Vagina (tissue), 2 donors: Measurements from ENCODE around the gene ARHGEF16. TPM values are rescaled to one million over a fixed set of nuclear protein-coding genes. Genes with fewer than 3 reads are reported as not detected.

Experiments
- DNase-seq, 2 donors: peaks; one replicate each; pipeline ENCODE4 v3.0.0-alpha.2; 2017; ENCODE audit errors: extremely low spot score in 2 of 2
- H3K27ac ChIP-seq: fragments of 200-600 bp; sonication (generic); one replicate; pipeline ENCODE4 v1.5.1; 2019
- H3K27me3 ChIP-seq: fragments of 200-600 bp; sonication (generic); one replicate; pipeline ENCODE4 v1.5.1; 2019
- H3K36me3 ChIP-seq, 2 donors: fragments of 200-600 bp; sonication (generic); one replicate each; pipeline ENCODE4 v1.5.1; 2017 to 2019
- H3K4me1 ChIP-seq: fragments of 200-600 bp; sonication (generic); one replicate; pipeline ENCODE4 v1.5.1; 2019
- H3K4me3 ChIP-seq, 2 donors: fragments of 200-600 bp; sonication (generic); 1 replicate in 1 of 2; 2 replicates in 1 of 2; pipeline ENCODE4 v1.5.1; 2016 to 2019
- H3K9me3 ChIP-seq: fragments of 200-600 bp; sonication (generic); one replicate; pipeline ENCODE4 v1.5.1; 2019
- CTCF ChIP-seq, 3 experiments: fragments of 450-650 bp in 2 of 3; fragments of 200-600 bp in 1 of 3; sonication (generic) in 1 of 3; IDR thresholded peaks; one replicate each; pipeline ENCODE4 v1.5.1; 2017 to 2019; ENCODE audit warnings: antibody characterized with exemption in 3 of 3, mild to moderate bottlenecking in 2 of 3, moderate library complexity in 2 of 3
- POLR2A ChIP-seq, 2 donors: fragments of 450-650 bp; IDR thresholded peaks; one replicate each; pipeline ENCODE4 v1.6.1; 2017; ENCODE audit warnings: antibody characterized with exemption in 2 of 2, mild to moderate bottlenecking in 2 of 2, moderate library complexity in 2 of 2
- POLR2AphosphoS5 ChIP-seq, 2 donors: sonication (generic); formaldehyde crosslinking; IDR thresholded peaks; one replicate each; pipeline ENCODE4 v1.9.0; 2017; ENCODE audit warnings: antibody characterized with exemption in 2 of 2, mild to moderate bottlenecking in 2 of 2, low read depth in 1 of 2; ENCODE audit not compliant: insufficient read depth in 1 of 2
- intact Hi-C: fragments of 100-400 bp; cut with DNase I; formaldehyde crosslinking; loops from one replicate; pipeline ENCODE4 v1.15.1; 2023
- total RNA-seq: library from RNA; depleted of rRNA; stranded (reverse); fragments of >200 nt; gene quantifications from one replicate; pipeline ENCODE4 v1.2.3, GENCODE V29; 2016

ARHGEF16 gene
- total RNA-seq, 1 donor from 2014 or later = 6.4 TPM

- DNase-seq = no peak
- intact Hi-C loops = no loop called here
- TF ChIP-seq POLR2AphosphoS5 (IDR thresholded peaks at IDR 0.05; ENCODE audit: insufficient read depth in 1 of 2, low read depth in 1 of 2) (no peak), POLR2A (IDR thresholded peaks at IDR 0.05) (no peak), CTCF (IDR thresholded peaks at IDR 0.05) (no peak)
- Histone ChIP-seq H3K4me3 (no peak overlapping the region), H3K9me3 (no peaks in the 10 kb centered on the region), H3K27ac (no peak overlapping the region), H3K27me3 (no peaks in the 10 kb centered on the region), H3K36me3 (peaks cover 0 to 5% of the 10 kb centered on the region in 2 donors), H3K4me1 (peaks cover 10% of the 10 kb centered on the region)
Observed at GRCh38 chr1:3495776-3496745, 41.6 kb downstream of the ARHGEF16 start.

GRCh38 chr1:3496916-3497315 lies 42.5 kb downstream of the ARHGEF16 start:
- no peak for TF ChIP-seq CTCF (IDR thresholded peaks at IDR 0.05)

GRCh38 chr1:3497521-3497920 lies 43.1 kb downstream of the ARHGEF16 start:
- intact Hi-C loops = no loop called here

More at GRCh38 chr1:3496916-3497315, 42.5 kb downstream of the ARHGEF16 start:
- Histone ChIP-seq H3K4me1 (peaks cover 2% of the 10 kb centered on the region), H3K36me3 (peaks cover 0 to 5% of the 10 kb centered on the region in 2 donors), H3K27me3 (no peaks in the 10 kb centered on the region), H3K4me3 (no peak overlapping the region), H3K9me3 (no peaks in the 10 kb centered on the region), H3K27ac (no peak overlapping the region)
- DNase-seq = no peak
- intact Hi-C loops = no loop called here

GRCh38 chr1:3498246-3498930 lies 43.9 kb downstream of the ARHGEF16 start:
- peaks cover 0 to 5% of the 10 kb centered on the region in 2 donors for H3K36me3 ChIP-seq
- intact Hi-C loops = no loop called here
- no peaks in the 10 kb centered on the region for H3K9me3 ChIP-seq
- TF ChIP-seq POLR2AphosphoS5 (IDR thresholded peaks at IDR 0.05; ENCODE audit: insufficient read depth in 1 of 2, low read depth in 1 of 2) = no peak
- no peak for TF ChIP-seq POLR2A (IDR thresholded peaks at IDR 0.05)
- TF ChIP-seq CTCF (IDR thresholded peaks at IDR 0.05) = no peak
- no peak for DNase-seq
- no peaks in the 10 kb centered on the region for H3K4me1 ChIP-seq
- H3K27me3 ChIP-seq = no peaks in the 10 kb centered on the region
- H3K4me3 ChIP-seq = no peak overlapping the region
- no peak overlapping the region for H3K27ac ChIP-seq

More at GRCh38 chr1:3497521-3497920, 43.1 kb downstream of the ARHGEF16 start:
- no peaks in the 10 kb centered on the region for H3K27me3 ChIP-seq
- no peaks in the 10 kb centered on the region for H3K9me3 ChIP-seq
- no peak overlapping the region for H3K4me3 ChIP-seq
- H3K4me1 ChIP-seq = no peaks in the 10 kb centered on the region
- H3K36me3 ChIP-seq = peaks cover 0 to 5% of the 10 kb centered on the region in 2 donors
- no peak overlapping the region for H3K27ac ChIP-seq
- DNase-seq = no peak
- TF ChIP-seq CTCF (IDR thresholded peaks at IDR 0.05) (no peak), POLR2AphosphoS5 (IDR thresholded peaks at IDR 0.05; ENCODE audit: insufficient read depth in 1 of 2, low read depth in 1 of 2) (no peak), POLR2A (IDR thresholded peaks at IDR 0.05) (no peak)
